GM21825 (cell line): ENCODE data around the gene LSM10.

Experiments
- ATAC-seq: cut with Tn5 transposase; IDR thresholded peaks from one replicate; pipeline ENCODE4 v1.9.1; 2021; ENCODE audit warnings: mild to moderate bottlenecking, moderate library complexity; ENCODE audit not compliant: unreplicated experiment

LSM10 gene

DNA sequence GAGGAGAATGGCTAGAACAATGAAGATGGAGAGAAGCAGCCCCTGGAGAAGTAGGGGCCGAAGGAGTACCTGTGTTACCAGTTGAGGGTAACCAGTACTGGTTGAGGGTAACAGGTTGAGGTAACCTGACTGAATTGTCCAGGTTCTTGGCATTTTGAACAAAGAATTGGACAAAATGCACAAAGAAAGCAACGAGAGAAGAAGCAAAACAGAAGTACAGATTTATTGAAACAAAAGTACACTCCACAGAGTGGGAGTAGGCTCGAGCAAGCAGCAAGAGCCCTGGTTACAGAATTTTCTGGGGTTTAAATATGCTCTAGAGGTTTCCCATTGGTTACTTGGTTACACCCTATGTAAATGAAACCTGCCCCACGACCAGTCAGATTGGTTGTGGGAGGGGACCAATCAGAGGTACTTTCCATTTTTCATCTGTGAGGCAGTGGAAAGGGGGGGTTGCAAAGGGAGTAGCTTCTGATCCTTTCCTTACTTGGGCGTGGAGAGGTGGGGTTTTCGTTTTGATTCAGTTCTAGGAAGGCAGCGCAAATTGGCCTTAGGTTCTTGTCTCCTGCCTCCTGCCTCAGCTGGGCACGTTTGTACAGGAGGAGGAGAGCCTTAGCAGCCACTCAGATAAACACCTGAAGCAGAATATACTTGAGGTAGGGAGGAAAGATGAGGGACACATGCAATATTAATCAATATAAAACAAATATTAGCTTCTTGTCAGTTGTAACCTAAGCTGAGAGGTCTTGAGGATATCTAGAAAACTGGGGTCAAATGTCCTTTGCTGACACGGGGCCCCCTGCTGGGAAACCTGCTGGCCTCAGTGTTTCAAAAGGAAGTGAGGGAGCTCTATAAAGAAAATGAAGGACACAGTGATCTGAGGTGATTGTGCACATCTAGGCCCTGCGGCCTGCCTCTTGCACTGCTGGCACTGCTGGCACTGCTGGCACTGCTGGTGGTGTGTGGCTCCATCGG is 14.3 kb upstream of the LSM10 start:
- no peak for ATAC-seq

DNA sequence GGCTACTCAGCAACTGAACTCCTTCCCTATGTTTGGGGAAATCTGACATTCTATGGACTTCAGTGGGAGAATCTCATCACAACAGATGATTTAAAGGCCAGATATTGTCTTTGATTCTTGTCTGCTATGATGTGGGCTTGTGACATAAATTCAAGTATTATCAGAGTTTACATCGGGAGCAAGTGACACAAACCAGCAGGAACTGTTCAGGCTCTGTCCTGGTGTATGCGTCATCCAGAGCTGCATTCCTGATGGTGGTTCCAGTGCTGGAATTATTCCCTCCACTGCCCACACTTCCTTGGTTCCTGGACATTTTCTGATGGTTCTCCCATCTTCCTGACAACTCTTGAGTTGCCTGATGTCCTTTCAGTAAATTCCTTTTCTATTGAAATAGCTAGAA is 10.8 kb upstream of the LSM10 start:
- ATAC-seq = no peak

DNA sequence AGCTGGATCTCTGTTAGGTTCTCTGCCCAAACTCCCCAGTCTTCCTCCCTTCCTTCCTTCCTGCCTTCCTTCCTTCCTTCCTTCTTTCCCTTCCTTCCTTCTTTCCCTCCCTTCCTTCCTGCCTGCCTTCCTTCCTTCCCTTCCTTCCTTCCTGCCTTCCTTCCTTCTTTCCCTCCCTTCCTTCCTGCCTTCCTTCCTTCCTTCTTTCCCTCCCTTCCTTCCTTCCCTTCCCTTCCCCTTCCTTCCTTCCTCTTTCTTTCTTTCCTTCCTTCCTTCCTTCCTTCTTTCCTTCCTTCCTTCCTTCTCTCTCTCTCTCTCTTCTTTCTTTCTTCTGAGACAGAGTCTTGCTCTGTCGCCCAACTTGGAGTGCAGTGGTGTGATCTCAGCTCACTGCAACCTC is 8.7 kb upstream of the LSM10 start:
- no peak for ATAC-seq

- no peak for ATAC-seq
Measured at GRCh38 chr1:36402504-36402890, 4.8 kb upstream of the LSM10 start.

GRCh38 chr1:36401602-36402503 is 4.1 kb upstream of the LSM10 start:
- no peak for ATAC-seq

DNA sequence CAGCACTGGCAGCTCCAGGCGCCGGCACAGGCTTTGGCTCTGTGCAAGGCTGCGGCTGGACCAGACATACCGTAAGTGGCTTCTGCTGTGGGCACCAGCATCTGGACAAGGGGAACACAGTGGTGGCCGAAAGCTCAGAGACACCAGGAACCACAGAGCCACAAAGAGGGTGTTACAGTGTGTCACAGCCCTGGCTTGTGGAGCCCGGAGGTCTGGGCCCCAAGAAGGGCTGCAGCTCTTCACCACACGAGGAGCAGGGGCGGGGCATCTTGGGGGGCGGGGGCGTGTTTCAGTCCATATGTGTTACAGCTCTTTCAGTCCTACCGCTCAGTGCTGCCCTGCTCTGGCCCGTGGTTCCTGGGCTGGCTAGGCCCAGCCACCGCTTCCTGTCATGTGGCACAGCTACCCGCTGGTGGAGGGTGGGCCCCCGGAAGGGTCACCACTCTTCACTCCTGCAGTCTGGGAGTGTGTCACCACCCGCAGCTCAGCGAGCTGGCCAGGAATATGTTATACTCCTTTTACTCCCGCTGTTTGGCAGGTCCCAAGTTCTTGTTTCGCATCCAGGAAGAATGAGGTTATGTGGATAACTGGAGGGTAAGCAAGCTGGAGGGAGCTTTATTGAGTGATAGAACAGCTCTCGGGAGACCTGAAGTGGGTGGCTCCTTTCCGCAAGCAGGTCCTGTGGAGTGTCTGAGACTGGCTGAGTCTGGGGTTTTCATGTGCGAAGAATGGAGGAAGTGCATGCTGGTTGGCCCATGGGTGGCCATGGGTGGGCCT is 3.3 kb upstream of the LSM10 start:
- no peak for ATAC-seq

- no peak for ATAC-seq
Measured at GRCh38 chr1:36400514-36400824, 2.8 kb upstream of the LSM10 start.

DNA sequence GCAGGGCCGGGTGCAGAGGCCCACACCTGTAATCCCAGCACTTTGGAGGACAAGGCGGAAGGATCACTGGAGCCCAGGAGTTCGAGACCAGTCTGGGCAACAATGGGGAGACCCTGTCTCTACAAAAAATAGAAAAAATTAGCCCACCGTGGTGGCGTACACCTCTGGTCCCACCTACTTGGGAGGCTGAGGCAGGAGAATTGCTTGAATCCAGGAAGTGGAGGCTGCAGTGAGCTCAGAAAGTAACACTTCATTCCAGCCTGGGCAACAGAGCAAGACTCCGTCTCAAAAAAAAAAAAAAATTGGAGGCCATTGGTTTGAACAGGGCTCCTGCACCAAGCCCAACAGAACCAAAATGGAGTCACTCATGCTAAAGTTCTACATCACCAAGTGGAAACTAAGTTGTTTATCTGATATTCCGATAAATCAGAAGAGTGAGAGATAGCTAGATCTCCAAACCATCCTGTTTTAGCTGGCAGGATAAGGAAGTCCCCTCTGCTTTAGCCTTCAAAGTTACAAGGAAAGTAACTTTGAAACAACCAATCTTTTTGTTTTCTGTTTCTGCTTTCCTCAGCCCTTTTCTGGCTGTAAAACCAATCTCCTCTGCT is 766 bp upstream of the LSM10 start:
- no peak for ATAC-seq

- ATAC-seq = no peak
Measured at GRCh38 chr1:36397083-36397377, 678 bp downstream of the LSM10 start.

DNA sequence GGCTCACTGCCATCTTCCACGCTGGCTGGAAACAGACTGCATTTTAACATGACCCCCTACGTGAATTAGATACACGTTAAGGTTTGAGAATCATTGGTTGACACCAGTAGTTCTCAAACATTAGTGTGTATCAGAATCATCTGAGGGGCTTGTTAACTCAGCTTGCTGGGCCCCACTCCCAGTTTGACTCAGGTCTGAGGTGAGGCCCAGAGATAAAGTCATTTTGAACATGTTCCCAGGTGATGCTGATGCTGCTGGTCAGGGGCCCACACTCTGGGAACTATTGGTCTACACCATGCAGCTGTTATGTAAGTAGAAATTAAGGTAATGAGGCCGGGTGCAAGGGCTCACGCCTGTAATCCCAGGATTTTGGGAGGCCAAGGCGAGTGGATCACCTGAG is 1.3 kb downstream of the LSM10 start:
- no peak for ATAC-seq

GRCh38 chr1:36393686-36394085 is 4.0 kb downstream of the LSM10 start:
- no peak for ATAC-seq

DNA sequence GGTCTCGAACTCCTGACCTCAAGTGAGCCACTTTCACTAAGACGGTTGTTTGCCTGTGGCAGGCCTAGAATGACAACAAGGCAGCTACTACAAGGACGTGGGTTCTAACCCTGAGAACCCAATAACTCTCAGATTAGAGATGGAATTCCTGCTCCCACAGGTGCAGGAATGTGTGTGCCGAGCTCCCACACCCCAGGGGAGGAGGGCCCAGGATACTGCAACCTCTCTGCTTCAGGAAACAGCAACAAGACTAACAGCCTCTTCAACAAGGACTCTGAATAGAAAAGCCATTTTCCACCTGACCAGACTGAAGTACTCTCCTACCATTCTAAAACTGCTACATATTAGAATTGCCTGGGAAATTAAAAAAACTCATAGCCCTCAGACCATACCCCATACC is 4.9 kb downstream of the LSM10 start:
- no peak for ATAC-seq

GRCh38 chr1:36391271-36391670 is 6.4 kb downstream of the LSM10 start:
- no peak for ATAC-seq

GRCh38 chr1:36390411-36390810 is 7.3 kb downstream of the LSM10 start:
- no peak for ATAC-seq

DNA sequence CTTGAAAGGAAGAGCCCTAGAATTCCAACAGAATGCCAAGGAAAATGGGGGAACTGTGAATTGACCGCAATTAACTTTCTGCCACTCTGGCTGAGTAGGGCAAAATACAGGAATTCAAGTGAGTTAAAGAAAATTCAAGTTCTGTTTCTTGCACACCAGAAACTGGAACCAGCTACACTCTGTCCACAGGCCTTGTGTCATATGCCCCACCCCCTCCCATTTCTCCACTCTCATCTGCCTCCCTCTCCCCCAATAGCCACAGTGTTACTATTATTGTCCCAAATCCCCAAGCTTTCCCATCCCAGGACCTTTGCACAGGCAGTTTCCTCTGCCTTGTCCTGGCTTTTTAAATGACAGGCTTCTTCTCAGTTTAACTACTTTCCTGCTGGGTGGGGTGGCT is 7.7 kb downstream of the LSM10 start:
- ATAC-seq = no peak

DNA sequence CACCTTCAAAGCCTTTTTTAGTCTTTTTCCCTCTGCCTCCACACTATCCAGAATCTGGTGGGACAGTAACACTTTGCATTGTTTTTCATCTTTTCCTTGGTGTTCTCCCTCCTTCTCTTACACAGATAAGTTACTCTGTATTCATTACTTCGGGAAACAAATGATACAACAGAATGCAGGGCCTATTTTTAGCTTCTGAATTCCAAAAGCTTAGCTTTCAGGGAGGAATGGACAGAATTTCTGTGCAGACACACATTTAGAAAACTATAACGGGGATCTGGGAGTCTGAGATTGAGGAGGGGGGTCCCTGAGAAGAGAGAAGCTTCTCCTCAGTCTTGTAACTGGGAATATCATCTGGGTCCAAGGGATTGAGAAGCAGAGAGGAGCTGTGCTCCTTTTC is 8.4 kb downstream of the LSM10 start:
- ATAC-seq = no peak

GRCh38 chr1:36387141-36387949 is 10.4 kb downstream of the LSM10 start:
- no peak for ATAC-seq

GRCh38 chr1:36386265-36387140 is 11.2 kb downstream of the LSM10 start:
- peak; percentile 48 for ATAC-seq
